GM12873 (cell line): ENCODE measurements around the gene KCNT2.

ENCODE experiments used
- TF ChIP-seq, protein P1 (sequence below): IDR thresholded peaks from 2 replicates; pipeline ENCODE4 v1.5.1; 2012; ENCODE audit warnings: low read depth, mild to moderate bottlenecking, moderate library complexity, low read length, control low read depth; ENCODE audit not compliant: insufficient read depth; ENCODE audit errors: missing control alignments

KCNT2 gene

DNA sequence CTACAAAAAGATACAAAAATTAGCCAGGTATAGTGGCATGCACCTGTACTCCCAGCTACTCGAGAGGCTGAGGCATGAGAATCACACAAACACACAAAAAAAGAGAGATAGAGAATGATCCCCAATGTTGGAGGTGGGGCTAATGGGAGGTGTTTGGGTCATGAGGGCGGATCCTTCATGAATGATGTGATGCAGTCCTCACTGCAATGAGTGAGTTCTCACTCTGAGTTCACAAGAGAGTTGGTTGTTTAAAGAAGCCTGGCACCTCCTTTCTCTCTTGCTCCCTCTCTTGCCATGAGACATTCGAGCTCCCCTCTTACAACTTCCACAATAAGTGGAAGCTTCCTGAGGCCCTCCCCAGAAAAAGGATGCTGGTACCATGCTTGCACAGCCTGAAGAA is 17.3 kb downstream of the KCNT2 start:
- TF ChIP-seq, protein P1, sequence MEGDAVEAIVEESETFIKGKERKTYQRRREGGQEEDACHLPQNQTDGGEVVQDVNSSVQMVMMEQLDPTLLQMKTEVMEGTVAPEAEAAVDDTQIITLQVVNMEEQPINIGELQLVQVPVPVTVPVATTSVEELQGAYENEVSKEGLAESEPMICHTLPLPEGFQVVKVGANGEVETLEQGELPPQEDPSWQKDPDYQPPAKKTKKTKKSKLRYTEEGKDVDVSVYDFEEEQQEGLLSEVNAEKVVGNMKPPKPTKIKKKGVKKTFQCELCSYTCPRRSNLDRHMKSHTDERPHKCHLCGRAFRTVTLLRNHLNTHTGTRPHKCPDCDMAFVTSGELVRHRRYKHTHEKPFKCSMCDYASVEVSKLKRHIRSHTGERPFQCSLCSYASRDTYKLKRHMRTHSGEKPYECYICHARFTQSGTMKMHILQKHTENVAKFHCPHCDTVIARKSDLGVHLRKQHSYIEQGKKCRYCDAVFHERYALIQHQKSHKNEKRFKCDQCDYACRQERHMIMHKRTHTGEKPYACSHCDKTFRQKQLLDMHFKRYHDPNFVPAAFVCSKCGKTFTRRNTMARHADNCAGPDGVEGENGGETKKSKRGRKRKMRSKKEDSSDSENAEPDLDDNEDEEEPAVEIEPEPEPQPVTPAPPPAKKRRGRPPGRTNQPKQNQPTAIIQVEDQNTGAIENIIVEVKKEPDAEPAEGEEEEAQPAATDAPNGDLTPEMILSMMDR, result no peak

DNA sequence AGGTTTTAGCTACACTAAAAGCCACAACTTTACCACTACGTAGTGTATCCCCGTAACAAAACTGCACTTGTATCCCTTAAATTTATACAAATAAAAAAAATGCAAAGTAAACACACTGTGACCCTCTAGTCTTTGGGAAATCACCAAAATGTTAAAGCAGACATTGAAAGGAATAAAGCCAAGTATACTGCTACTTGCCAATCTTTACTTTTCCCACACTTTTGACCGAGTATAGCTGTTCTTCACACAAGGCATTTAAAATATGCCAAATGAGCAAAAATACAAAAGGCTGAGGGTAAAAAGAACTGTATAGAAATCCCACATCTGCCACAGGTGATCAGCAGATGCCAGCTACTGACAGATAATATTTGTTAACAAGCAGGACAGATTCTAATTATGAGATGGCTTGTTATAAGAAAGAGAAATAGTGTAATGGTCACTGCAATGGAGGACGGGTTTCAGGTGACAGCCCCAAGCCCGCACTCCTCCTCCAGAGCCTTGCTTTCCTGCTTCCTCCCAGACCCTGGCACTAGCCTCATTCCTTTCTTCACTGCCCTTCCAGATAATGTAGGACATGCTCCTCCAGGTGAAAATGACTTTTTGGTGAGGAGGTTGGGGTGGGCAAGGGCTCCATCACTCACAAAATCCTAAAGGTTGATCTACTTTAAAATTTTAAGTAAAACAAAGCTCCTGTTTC is 18.1 kb downstream of the KCNT2 start:
- TF ChIP-seq, protein P1, result no peak

DNA sequence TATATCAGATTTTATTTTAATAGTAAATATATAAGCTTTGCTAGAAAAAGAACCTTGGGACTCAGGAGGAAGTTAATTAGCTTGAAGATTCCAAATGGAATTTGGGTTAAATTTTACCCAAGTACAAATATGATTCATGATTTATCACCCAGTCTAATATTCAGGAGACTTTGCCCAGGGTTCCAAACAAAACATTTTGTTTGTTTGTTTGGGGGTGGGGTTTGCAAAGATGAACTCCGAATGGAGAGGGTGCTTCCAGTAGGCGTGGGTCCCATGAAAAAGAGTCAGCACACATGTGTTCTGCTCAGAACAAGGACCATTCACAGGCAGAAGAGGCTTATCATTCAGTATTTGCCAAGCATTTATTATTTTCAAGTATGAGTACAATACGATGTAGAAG is 23.5 kb downstream of the KCNT2 start:
- TF ChIP-seq, protein P1, result no peak

DNA sequence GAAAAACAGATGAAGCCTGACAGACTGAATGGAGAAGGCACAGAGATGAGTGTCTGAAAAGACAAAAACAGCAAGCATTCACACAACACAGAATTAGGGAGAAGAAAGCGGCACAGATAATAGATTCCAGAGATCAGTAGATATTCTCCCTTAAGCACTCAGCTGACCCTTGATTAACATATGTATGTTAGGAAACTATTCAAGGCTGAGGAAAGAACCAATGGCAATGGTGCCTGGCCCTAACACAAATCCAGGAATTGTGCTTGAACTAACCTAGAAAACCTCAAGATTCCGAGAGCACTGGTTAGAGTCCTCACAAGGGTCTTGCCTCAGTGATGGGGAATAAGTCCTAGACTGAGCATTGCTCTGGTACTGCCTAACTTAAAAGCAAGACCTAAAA is 30.9 kb downstream of the KCNT2 start:
- TF ChIP-seq, protein P1, result no peak

DNA sequence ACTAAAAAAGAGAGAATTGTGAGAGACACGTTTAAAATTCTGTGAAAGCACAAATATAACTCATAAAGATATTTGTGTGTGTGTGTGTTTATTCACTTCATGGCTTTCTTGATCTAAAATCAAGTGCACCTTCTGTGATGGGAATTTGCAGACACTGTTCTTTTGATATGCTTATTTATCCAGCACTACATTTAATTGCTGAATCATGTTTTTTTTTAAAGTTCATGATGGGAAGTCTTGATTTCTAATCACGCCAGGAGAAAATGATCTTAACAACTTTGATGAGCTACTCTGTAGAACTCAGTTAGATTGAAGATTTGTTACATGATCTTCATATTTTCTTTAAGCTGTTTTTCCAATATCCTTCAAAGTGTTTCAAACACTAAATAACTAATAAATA is 35.0 kb downstream of the KCNT2 start:
- TF ChIP-seq, protein P1, result no peak

DNA sequence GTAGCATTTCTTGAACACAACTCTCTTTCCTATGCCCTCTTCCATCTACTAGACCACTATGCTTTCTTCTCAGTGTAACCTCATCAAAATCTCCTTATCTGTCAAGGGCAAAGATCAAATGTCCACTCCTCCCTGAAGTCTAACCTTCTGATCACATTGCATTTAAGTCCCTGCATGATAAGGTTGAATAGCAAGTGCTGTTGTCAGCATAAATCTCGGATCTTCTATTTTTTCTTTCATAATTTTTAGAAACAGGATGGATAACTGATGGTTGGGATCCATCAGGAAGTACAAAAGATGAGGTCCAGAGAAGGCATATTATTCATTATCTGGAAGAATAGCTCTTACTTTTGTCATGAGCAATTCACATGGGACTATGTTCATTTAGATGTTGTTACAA is 41.0 kb downstream of the KCNT2 start:
- TF ChIP-seq, protein P1, result no peak

DNA sequence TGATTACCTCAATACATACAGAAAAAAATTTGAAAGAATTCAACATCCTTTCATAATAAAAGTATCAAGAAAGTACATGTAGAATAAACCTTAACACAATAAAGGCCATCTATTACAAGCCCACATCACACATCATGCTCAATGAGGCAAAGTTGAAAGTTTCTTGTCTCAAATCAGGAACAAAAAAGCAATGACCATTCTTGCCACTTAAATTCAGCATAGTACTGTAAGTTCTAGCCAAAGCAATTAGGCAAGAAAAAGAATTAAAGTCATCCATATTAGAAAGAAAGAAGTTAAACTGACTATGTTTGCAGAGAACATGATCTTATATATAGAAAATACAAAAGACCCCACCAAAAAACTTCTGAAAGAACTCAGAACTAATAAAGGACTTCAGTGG is 44.5 kb downstream of the KCNT2 start:
- TF ChIP-seq, protein P1, result no peak
